Pancreas (tissue), 10 donors: ENCODE data around the gene ATP6V0E1. TPM values are rescaled to one million over a fixed set of nuclear protein-coding genes. Genes with fewer than 3 reads are reported as not detected.

Source experiments
- ATAC-seq, 4 donors: fragments of 200-7000 bp; cut with Tn5 transposase; one replicate each; pipeline versions ENCODE4 v1.8.0 to v1.9.1; 2020; ENCODE audit warnings: mild to moderate bottlenecking in 4 of 4, moderate library complexity in 4 of 4
- DNase-seq, 6 donors: peaks; one replicate each; pipeline ENCODE4 v3.0.0-alpha.2; 2020
- FAIRE-seq: peaks from 2 replicates; lab custom pipeline; 2012; peaks lifted over from hg19 to GRCh38; lab: Jason Lieb, UNC
- H3K27ac ChIP-seq, 4 donors: fragments of 200-600 bp; sonication (generic); 1 replicate in 3 of 4; 2 replicates in 1 of 4; pipeline versions ENCODE4 v1.5.0 to v1.8.0; 2020
- H3K27me3 ChIP-seq, 4 donors: fragments of 200-600 bp; one replicate each; pipeline ENCODE4 v1.8.0; 2021
- H3K36me3 ChIP-seq, 3 donors: fragments of 200-600 bp; sonication (generic) in 1 of 3; one replicate each; pipeline versions ENCODE4 v1.5.0 to v1.8.0; 2020 to 2021
- H3K4me1 ChIP-seq, 3 donors: fragments of 200-600 bp; one replicate each; pipeline ENCODE4 v1.8.0; 2021
- H3K4me3 ChIP-seq, 4 donors: fragments of 200-600 bp; sonication (generic) in 2 of 4; one replicate each; pipeline versions ENCODE4 v1.5.0 to v1.8.0; 2020 to 2021
- H3K9me3 ChIP-seq, 4 donors: fragments of 200-600 bp; one replicate each; pipeline ENCODE4 v1.8.0; 2021
- CTCF ChIP-seq, 4 donors: fragments of 200-600 bp; sonication (generic) in 3 of 4; IDR thresholded peaks; one replicate each; pipeline versions ENCODE4 v1.5.0 to v1.8.0; 2021; ENCODE audit warnings: antibody characterized with exemption in 4 of 4
- WGBS, 2 donors: extraction: QIAGEN DNeasy Blood & Tissue Kit; methylation state at CpG; one replicate each; pipeline ENCODE4 v1.1.7; 2013; 5-methylcytosine and 5-hydroxymethylcytosine counted together
- intact Hi-C, 3 donors: fragments of 100-400 bp; cut with DNase I; formaldehyde crosslinking; loops; one replicate each; pipeline versions ENCODE4 v1.11.1 to v1.14.2; 2022
- polyA plus RNA-seq, 2 donors: library from polyadenylated mRNA; stranded (reverse); fragments of 200-250 nt; gene quantifications; one replicate each; pipeline ENCODE4 v1.2.3, GENCODE V29; 2013
- total RNA-seq, 6 donors: library from RNA; stranded (reverse); fragmentation: NEBNext Ultra II Directional in 4 of 6; extraction: Animal tissue kit (Norgen Biotek cat#: 25700) in 4 of 6; gene quantifications; one replicate each; pipeline versions ENCODE4 v1.2.1 to v1.2.4, GENCODE V29; 2021 to 2023
- donor health status: healthy with polysubstance abuse.
- donor health status: DM: no; HTN: no; CAD: no; lungs with moderate emphysema.
- donor health status: DM: no; HTN: no; CAD: no.
- donor health status: control.
- donor health status: control.
- donor health status: Bipolar disorder and iron deficiency.
- donor health status: DM: yes; HTN: yes; CAD: no.
- donor health status: DM: no; HTN: no; CAD: no.
- donor health status: DM: no; HTN: no; CAD: no.
- donor health status: DM: yes; HTN: yes; CAD: no.

ATP6V0E1 gene
- total and polyA plus RNA-seq, 8 donors = 60.3 to 162 (median 89.7) TPM

GRCh38 chr5:172981931-172982330, 1.6 kb upstream of the ATP6V0E1 start:
- 49 to 50% methylated on average over 7 of the region's 7 CpGs for WGBS, 2 donors
- Histone ChIP-seq H3K9me3 (no peaks in the 10 kb centered on the region), H3K4me1 (peaks cover 0 to 13% (median 7%) of the 10 kb centered on the region in 3 donors), H3K27me3 (no peaks in the 10 kb centered on the region), H3K4me3 (no peak overlapping the region), H3K36me3 (no peaks in the 10 kb centered on the region), H3K27ac (peak overlapping the region; percentile 31 to 93 (median 88))
- FAIRE-seq = no peak
- no peak for TF ChIP-seq CTCF (IDR thresholded peaks at IDR 0.05)
- DNase-seq = peak in 4 of 6 donors; percentile 51 to 64 (median 56)
- intact Hi-C loops = loop anchor here in 1 of 3 donors (10.0 kb wide), 1 partner anchor 223 kb away; no protein-coding TSS in a partner anchor
- ATAC-seq = peak; percentile 18 to 43 (median 38)

- ATAC-seq (peak; percentile 55 to 80 (median 64)), FAIRE-seq (no peak), DNase-seq (peak; percentile 44 to 70 (median 56))
- 0 to 1% methylated on average over 15 of the region's 15 CpGs for WGBS, 2 donors
- Histone ChIP-seq H3K4me1 (peaks cover 0 to 13% (median 11%) of the 10 kb centered on the region in 3 donors), H3K27me3 (no peaks in the 10 kb centered on the region), H3K9me3 (no peaks in the 10 kb centered on the region), H3K27ac (peak overlapping the region; percentile 77 to 93 (median 88)), H3K4me3 (peak overlapping the region; percentile 31 to 88 (median 74)), H3K36me3 (no peaks in the 10 kb centered on the region)
- peak in 1 of 4 donors; percentile 7 for TF ChIP-seq CTCF (IDR thresholded peaks at IDR 0.05)
- intact Hi-C loops = loop anchor here in 1 of 3 donors (10.0 kb wide), 1 partner anchor 220 kb away; no protein-coding TSS in a partner anchor
These were observed 828 bp downstream of the ATP6V0E1 start for GRCh38 chr5:172984244-172984953.

GRCh38 chr5:172985596-172985995, 2.0 kb downstream of the ATP6V0E1 start:
- Histone ChIP-seq H3K4me3 (peak overlapping the region in 2 of 4 donors; percentile 1 to 88), H3K9me3 (no peaks in the 10 kb centered on the region)

GRCh38 chr5:172988276-172988675, 4.7 kb downstream of the ATP6V0E1 start:
- no peak for ATAC-seq
- no peak for FAIRE-seq
- intact Hi-C loops = loop anchor here in 1 of 3 donors (10.0 kb wide), 1 partner anchor 217 kb away; no protein-coding TSS in a partner anchor

More at GRCh38 chr5:172985596-172985995, 2.0 kb downstream of the ATP6V0E1 start:
- no peak for DNase-seq
- intact Hi-C loops = loop anchor here in 1 of 3 donors (10.0 kb wide), 1 partner anchor 219 kb away; no protein-coding TSS in a partner anchor
- ATAC-seq = no peak
- Histone ChIP-seq H3K27me3 (no peaks in the 10 kb centered on the region), H3K36me3 (no peaks in the 10 kb centered on the region), H3K27ac (no peak overlapping the region), H3K4me1 (peaks cover 0 to 13% (median 11%) of the 10 kb centered on the region in 3 donors)
- FAIRE-seq = no peak
- no peak for TF ChIP-seq CTCF (IDR thresholded peaks at IDR 0.05)

More at GRCh38 chr5:172988276-172988675, 4.7 kb downstream of the ATP6V0E1 start:
- no peak for TF ChIP-seq CTCF (IDR thresholded peaks at IDR 0.05)
- H3K4me1 ChIP-seq = peaks cover 0 to 11% (median 5%) of the 10 kb centered on the region in 3 donors
- H3K27me3 ChIP-seq = no peaks in the 10 kb centered on the region
- no peak overlapping the region for H3K4me3 ChIP-seq
- H3K27ac ChIP-seq = no peak overlapping the region
- 62 to 76% methylated on average over 3 of the region's 3 CpGs for WGBS, 2 donors
- no peak for DNase-seq
- no peaks in the 10 kb centered on the region for H3K9me3 ChIP-seq
- no peaks in the 10 kb centered on the region for H3K36me3 ChIP-seq
